D341Med (cell line): ENCODE data around the gene WRNIP1.
A peak's percentile ranks its signal among the peaks of the same experiment; 100 is the strongest.

Experiments
- DNase-seq: peaks from one replicate; pipeline ENCODE4 v3.0.0; 2012; ENCODE audit warnings: low spot score

WRNIP1 gene

GRCh38 chr6:2765166-2765895 lies at the start of gene WRNIP1:
WRNIP1 (plus strand) TSS chr6:2765393; CDS start chr6:2765623, 230 bp downstream.
- no peak for DNase-seq

GRCh38 chr6:2715737-2716136 lies 49.5 kb upstream of the WRNIP1 start:
- DNase-seq: no peak

GRCh38 chr6:2716936-2717700 lies 48.1 kb upstream of the WRNIP1 start:
- DNase-seq: no peak

- no peak for DNase-seq
These were observed 46.7 kb upstream of the WRNIP1 start for GRCh38 chr6:2718334-2719092.

- no peak for DNase-seq
These were observed 46.1 kb upstream of the WRNIP1 start for GRCh38 chr6:2719093-2719455.

GRCh38 chr6:2721219-2721618 lies 44.0 kb upstream of the WRNIP1 start:
- DNase-seq: no peak

GRCh38 chr6:2725364-2725988 lies 39.7 kb upstream of the WRNIP1 start:
- DNase-seq: no peak

- DNase-seq: no peak
These were observed 39.1 kb upstream of the WRNIP1 start for GRCh38 chr6:2725999-2726567.

- no peak for DNase-seq
These were observed 35.3 kb upstream of the WRNIP1 start for GRCh38 chr6:2729921-2730320.

- DNase-seq: no peak
These were observed 34.7 kb upstream of the WRNIP1 start for GRCh38 chr6:2730353-2731107.

- no peak for DNase-seq
These were observed 33.8 kb upstream of the WRNIP1 start for GRCh38 chr6:2731281-2731909.

- no peak for DNase-seq
These were observed 32.6 kb upstream of the WRNIP1 start for GRCh38 chr6:2732503-2733089.

GRCh38 chr6:2733324-2733723 lies 31.9 kb upstream of the WRNIP1 start:
- DNase-seq: no peak

GRCh38 chr6:2733736-2734480 lies 31.3 kb upstream of the WRNIP1 start:
- DNase-seq: no peak

- DNase-seq: no peak
These were observed 30.6 kb upstream of the WRNIP1 start for GRCh38 chr6:2734488-2735166.

- no peak for DNase-seq
These were observed 27.3 kb upstream of the WRNIP1 start for GRCh38 chr6:2737885-2738284.

- DNase-seq: peak; percentile 77
These were observed 26.7 kb upstream of the WRNIP1 start for GRCh38 chr6:2738373-2738979.

- DNase-seq: no peak
These were observed 25.9 kb upstream of the WRNIP1 start for GRCh38 chr6:2739335-2739734.

- DNase-seq: no peak
These were observed 24.6 kb upstream of the WRNIP1 start for GRCh38 chr6:2740581-2740980.
